Hematopoietic multipotent progenitor cell treated with erythropoietin and hydrocortisone succinate and interleukin-3 and kit ligand, for 8 days (in vitro differentiated cells): ENCODE results near the gene CRYBG1.

ENCODE experiments used
- DNase-seq: peaks from one replicate; pipeline ENCODE4 v3.0.0-alpha.2; 2015

The CRYBG1 gene

DNA sequence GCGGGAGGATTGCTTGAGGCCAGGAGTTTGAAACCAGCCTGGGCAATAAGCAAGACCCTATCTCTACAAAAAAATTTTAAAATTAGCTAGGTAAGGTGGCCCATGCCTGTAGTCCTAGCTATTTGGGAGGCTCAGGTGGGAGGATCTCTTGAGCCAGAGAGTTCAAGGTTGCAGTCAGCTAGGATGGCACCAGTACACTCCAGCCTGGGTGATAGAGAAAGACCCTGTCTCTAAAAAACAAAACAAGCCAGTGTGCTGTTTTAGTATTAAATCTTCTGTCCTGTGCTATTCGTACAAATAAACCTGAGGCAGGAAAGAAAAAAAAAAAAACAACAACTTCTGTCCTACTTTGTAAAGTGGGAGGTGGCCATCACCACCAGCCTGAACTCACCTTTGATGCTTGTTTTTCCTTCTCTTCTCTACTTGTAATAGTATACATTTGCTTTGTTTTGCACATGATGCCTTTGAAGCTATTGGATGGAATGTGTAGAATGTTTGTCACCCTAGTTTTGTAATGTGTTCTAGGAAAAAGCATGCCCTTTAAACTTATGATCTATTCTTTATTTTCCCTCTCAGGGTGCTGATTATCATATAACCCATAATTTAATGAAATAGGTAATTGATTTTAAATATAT is 102.5 kb downstream of the CRYBG1 start:
- no peak for DNase-seq

DNA sequence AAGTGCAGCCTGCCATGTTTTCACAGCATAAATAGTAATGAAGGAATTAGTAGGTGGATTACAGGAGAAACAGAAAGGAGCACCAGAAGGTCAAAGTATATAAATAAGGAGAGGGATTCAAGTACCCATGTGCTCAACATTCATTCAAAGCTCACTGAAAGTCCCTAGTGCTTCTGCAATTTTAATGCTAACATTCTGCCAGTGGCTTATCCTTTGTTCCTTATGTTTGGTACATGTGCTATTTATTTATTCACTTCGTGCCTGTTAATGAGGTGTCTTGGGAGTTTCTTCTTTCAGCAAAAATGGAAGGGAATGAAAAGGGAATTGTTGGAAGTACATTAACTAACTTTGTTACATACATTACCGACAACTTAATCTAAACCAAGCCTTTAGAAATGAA is 105.7 kb downstream of the CRYBG1 start:
- DNase-seq = no peak

DNA sequence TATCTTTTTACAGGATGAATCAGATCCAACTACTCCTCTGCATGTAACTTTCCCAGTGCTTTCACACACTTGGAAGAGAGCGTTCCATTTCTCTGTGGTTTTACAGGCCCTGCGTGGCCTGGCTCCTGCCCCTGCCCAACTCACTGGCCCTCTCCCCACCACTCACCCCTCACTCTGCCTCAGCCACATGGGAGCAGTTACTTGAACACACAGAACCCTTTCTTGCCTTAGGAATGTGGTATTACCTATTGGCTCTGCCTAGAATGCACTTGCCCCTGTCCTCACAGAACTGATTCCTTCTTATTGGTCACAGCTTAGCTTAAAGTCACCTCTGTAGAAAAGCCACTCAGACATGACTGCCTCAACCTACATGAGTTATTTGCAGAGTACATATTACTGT is 108.4 kb downstream of the CRYBG1 start:
- no peak for DNase-seq

DNA sequence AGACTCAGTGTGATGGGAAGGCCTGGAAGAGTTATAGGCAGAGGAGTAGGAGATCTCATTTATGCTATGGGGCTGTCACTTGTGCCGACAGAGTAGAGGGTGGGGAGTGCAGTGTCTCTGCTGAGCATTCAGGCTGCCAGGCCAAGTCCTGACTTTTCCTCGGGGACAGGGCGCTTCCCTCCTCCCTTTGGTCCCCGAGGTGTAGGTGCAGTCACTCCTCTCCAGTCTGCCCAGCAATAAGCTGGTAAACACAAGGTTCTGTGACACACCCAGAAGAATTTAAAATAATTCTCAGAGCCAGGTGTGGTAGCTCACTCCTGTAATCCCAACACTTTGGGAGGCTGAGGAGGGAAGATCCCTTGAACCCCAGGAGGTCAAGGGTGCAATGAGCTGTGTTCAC is 109.4 kb downstream of the CRYBG1 start:
- no peak for DNase-seq

DNA sequence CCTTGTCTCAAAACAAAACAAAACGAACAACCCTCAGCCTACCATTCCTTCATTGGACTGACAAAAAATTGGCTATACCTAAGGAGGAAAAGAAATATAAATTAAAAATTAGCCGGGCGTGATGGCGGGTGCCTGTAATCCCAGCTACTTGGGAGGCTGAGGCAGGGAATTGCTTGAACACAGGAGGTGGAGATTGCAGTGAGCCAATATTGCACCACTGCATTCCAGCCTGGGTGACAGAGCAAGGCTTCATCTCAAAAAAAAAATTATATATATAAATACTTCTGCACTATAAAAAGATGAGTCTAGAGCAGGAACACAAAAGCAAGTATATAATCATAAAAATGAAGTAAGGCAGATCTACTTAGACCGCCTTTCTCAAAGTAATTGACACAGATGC is 109.8 kb downstream of the CRYBG1 start:
- no peak for DNase-seq

DNA sequence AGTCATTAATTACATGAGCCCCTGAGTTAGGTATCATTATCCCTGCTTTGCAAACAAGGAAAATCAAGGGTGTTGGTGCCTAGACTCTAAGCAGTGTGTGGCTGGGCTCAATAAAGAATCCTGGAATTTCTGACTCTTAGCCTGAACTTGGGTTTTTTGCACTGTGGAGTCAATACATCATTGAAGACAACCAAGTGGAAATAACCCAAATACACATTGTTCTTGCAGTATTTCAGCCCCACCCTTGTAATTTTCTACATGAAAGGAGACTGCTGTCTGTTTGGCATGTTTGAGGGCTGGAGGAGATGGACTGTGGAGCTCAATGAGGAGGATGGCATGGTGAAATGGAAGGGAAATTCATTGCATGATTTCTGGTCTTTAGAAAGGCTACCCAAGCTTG is 110.3 kb downstream of the CRYBG1 start:
- DNase-seq = no peak

DNA sequence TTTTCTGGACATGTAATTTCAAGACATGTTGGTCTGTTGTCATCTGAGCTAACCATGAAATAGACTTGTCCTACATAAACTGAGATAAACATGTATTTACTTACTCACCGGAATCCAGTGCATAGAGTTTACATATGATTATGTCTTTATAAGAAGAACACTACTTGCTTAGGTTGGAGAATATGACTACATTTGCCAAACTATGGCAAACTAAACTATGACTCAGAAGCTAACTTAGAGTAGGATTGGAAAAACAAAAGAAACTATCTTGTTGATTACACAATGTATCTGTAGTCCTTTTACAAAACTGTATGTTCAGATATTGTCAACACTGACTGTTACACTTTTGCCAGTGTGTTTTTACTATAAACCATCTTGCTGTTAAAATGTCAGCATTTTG is 113.3 kb downstream of the CRYBG1 start:
- DNase-seq = no peak

DNA sequence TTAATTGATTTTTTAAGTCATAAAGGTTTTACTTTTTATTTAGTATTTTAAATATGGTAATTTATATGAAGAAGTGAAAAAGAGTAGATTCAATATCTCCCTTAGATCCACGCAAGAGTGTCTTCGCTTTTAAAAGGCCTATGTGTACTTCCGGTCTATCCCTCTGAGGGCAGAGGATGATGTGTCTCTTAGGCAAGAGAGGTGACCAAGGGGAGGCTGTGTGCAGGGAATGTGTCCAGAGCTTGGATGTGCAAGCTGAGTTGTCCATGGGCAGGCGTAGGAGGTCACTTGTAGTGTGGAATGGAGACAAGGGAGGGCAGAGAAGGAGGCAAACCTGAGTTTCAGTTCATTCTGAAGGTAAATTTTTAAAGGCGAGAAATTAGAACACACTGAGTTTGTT is 113.9 kb downstream of the CRYBG1 start:
- no peak for DNase-seq

DNA sequence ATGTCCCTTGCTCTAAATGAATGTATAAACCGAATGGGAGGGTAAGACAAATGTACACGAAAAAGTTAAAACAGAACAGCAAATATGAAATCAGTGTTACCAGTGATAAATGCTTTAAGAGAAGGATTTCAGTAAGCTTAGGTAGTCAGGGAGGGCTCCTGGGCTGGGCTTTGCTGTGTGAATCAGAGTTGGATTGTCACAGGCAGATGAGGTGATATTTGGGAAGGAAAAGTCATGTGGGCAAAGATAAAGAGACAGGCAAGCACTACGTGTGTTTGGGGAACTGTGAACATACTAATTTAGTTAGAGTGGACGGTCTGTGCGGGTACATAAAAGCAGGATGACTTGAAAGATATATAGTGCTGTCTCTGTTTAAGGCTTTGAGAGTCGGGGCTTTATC is 114.8 kb downstream of the CRYBG1 start:
- DNase-seq = no peak

DNA sequence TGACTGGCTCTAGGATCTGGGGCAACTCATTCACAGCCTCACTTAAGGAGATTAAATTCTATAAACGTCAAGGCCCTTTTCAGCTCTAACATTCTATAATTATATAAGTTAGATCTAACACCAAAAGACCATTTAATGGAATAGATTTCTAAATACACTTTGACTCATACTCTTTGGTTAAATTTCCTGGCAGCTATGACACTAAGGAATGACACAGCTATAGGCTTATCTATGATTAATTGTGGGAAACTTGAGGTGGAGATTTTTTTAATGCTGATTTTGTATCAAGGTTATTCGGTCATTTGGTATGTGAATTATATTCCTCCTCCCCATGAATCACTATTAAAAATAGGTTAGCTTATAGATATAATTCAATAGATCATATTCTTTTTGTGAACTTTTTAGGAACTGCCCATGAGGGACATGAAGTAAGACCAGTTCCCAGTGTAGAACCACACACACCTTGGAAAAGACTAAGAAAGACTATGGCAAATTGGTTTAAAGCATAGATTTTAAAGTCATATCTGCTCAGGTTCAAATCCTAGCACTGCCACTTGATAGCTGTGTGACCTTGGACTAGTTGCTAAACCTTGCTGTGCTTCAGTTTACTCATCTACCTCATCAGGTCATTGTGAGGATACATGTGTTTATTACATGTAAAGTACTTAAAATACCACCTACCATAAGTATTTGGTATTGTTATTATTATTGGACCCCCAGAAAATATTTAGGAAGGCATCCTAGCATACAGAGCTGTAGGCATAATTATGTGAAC is 116.0 kb downstream of the CRYBG1 start:
- no peak for DNase-seq

DNA sequence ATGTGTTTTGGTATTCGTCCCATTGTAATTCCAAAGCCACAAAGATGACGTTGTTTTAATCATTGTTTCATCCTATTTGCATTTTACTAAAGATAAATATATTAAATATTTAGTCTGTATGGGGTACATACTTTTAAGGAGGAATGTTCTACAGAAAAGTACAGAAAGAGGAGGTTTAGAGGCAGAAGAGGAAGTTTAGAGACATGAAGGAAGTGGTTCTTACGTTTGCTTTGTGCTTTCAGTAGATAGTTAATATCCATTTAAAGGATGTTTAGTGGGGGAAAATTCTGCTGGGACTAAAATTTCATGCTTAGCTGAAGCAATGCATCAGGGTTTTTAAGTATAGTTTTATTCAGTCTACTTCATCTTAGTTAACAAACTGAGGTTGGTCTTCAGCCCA is 116.6 kb downstream of the CRYBG1 start:
- DNase-seq = no peak

DNA sequence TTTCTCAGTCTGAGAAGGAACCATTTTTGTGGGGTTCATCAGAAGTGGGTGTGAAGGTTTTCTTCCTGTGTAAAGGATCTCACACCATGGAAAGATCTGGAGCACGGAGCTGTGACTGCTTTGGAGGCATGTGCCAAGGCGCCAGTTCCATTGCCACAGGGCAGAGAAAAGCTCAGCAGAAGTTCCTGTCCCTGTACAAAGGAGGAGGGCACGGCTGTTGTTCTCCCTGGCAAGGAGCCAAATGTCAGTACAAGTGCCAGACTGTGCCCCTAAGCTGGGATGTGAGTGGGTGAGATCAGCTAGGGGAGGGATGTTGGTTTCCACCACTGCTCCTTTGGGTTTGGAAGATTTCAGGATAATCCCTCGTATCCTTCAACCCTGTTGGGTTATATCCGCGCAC is 117.3 kb downstream of the CRYBG1 start:
- peak; percentile 49 for DNase-seq

DNA sequence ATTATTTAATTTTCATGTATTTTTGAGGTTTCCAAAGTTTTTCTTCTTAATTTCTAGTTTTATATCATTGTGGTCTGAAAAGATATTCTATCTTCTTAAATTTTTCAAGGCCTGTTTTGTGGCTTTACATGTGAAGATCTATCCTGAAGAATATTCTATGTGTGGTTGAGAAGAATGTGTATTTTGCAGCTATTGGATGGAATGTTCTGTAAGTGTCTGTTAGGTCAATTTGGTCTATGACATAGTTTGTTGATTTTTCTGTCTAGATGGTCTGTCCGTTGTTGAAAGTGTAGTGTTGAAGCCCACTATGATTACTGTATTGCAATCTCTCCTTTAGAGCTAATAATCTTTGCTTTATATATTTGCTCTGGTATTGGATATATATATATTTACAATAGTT is 125.7 kb downstream of the CRYBG1 start:
- DNase-seq = no peak

DNA sequence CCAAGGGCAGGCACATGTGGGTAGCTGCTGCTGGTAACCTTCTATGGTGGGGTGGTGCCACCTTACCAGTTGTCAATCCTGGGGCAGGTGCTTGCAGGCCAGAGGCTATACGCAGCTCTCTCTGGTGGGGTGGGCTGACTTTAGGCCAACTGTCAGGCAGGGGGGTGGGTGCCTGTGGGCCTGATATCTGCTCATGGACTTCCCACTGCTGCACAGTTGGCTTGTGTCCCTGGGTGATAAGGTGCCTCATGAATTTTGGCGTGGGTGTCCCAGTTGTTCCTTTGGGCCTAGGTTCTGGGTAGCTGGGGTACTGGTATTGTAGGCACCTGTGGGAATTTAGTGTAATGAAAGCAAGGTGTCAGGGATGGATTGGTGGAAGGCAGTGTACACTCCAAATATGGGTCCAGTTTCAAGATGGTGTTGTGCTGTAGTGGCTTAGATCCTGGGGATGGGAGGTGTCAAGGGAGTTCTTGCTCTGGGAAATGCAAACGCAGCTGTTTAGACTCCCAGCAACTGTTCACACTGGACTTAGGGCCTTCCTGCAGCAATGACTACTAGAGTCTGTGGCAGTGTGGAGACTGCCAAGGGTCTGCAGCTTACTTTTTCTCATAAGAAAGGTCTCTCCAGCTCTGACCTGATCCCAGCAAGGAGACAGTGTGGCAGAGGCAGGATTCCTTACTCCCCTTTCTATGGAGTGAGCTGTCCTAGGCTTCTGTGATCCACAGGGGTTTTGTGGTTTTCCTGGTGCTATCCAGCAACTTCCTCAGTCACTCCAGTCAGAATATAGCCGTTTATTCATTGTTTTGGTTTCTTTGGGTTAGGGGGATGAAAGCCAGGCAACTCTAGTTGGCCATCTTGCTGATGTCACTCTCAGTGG is 128.2 kb downstream of the CRYBG1 start:
- peak; percentile 97 for DNase-seq

DNA sequence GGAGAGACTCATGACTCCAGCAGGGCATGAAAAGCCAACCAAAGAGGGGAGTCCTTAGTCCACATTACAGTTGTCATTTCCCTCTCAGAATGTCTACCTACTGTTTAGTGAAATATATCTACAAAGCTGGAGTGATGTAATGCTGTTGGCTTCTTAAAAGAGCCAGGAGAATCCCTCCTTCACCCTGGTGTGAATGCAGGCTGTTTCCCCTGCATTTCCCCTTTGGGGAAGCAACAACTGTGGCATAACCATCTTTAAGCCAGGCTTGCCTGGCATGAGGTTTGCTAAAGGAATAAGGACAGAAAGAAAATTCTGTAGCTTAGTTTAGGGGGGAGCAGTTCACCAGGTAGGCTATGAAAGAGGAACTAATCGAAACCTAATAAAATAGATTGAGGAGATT is 129.5 kb downstream of the CRYBG1 start:
- peak; percentile 37 for DNase-seq

DNA sequence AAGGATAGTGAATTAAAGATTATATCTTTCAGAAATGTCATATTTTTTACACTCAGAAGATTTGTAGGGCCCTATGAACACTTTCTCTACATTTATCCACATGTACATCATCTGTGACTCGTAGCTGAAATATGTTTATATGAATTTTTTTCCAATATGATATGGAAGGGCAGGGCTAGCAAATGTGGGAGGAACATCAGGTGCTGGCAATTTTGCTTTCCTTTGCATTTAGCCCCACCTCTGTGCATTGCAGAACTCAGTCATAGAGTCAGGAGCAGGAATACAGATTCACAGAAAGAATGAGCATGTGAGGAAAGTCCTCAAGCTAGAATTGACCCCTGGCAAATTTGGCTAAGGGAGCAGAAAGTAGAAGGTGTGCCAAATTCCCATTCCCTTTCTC is 129.9 kb downstream of the CRYBG1 start:
- DNase-seq = peak; percentile 38

DNA sequence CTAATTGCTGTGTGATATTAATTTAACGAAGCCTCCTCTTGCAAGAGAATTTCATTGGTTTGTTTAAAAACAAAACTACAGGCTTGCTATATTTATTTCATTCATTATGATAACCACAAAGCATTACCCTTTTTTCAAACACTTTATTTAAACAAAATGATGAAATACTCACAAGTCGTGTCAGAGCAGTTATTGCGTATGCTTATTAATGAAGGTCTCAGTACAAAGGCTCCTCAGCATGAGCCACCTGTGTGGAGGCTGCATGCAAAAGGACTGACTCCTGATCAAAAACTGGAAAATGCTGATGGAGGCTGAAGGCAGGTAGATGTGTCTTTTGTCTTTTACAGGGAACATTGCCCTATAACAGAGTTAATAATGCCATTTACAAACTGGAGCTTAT is 130.5 kb downstream of the CRYBG1 start:
- no peak for DNase-seq

DNA sequence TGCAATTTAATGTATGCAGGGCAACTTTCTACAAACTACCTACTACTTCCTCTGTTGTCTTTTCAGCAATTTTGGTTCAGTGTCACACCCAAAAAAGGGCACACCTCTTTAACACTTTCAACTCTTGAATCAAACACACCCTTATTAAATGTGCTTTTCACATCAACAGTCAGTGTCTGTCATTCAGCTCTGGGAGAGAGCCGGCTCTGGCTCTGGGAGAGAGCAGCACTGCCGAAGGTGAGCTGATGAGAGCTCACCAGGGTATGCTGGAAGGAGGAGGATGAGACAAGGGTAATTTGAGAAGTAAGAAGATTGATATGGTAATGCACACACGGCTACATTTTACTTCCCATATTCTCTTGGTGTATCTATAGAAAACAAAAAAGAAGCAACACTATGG is 134.5 kb downstream of the CRYBG1 start:
- DNase-seq = peak; percentile 63

DNA sequence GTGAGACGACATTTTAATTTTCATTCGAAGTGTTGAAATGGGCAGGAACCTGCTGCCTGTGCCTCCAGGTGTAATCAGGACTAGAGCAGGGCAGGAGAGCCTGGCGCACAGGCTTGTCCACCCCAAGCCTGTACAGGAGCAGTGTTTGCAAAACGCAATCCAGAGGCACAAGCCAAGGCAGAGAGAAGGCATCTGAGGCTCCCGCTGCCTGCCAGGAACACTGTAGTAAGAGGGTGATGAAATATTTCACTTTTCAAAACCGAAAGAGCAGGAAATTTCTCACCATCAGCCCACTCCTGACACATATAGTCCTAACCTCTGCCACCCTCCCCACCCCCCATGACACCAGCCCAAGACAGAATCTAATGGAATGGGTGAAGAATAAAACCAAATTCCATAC is 136.3 kb downstream of the CRYBG1 start:
- DNase-seq = no peak

DNA sequence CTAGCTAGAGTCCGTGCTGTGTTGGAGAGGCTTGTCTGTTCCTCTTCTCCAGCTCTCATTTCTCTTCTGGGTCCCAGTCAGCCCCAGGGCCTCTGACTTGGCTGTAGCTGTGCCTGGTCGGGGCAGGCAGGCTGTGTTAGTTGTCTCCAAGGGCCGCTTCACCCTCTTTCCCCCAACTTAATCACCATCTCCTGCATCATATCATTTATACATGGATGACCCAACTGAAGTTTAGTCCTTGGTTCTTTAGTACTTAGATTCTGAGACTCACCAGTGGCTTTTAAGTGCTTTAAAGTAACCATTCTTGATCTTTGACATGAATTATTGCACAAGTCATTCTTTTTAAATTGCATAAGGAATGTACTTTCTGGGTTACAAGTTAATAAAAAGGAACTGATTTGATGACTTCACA is 141.4 kb downstream of the CRYBG1 start:
- DNase-seq = no peak

DNA sequence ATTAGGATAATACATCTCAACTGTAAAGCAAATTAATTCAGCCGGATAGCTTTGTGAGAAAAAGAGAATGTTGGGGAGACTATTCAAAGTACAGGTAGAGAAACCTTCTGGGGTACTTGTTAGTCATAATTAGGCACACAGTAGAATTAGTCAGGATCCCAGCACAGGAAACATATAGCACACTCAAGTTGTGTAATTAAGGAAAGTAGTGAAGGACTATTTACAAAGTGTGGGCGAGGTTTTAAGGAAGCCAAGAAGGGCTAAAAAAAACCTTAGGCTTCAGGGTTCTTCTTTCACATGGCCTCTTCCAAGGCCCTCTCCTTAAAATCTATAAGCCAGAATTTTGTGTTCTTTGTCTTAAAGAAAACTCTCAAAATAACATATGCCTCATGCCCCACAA is 142.0 kb downstream of the CRYBG1 start:
- no peak for DNase-seq

DNA sequence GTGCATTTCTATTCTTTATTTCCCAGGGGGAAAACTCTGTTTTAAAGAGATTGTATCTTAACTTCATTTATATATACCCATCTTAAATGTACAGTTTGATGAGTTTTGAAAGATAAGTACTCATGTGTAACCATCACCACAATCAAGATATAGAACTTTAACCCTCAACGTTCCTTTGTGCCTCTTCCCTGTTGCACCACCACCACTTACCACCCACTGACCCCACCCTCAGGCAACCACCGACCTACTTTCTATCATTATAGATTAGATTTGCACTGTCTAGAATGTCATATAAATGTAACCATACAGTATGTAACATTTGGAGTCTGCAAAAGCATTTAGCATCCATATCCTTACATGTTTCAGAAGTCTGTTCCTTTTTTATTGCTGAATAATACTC is 147.8 kb downstream of the CRYBG1 start:
- DNase-seq = no peak

DNA sequence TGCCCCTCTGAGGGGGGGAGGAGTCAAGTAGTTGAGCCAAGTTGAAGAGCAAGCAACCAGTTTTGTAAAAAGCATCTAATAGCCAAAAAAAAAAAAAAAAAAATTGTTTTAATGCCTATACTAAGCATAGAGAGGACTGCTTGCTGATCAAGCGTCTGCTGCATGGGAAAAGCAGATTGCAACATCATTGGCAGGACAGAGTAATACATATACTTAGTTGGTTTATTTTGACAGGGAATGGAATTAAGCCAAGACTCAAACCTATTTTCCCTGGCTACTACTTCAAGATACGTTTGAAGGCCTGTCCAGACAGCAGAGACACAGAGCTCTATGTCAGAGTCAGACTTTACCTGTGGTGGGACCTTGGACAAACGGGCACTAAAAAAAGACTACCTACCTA is 148.3 kb downstream of the CRYBG1 start:
- no peak for DNase-seq
